Activated CD4-positive, alpha-beta T cell treated with anti-CD3 and anti-CD28 coated beads for 48 hours (primary cell): ENCODE data around the gene LHPP.
"Not testable (repeated sequence)": the region's sequence is repeated elsewhere in the genome, so short reads cannot be mapped to it uniquely, and the experiment has no call there.

Experiments
- DNase-seq: peaks from one replicate; pipeline ENCODE4 v3.0.0-alpha.2; 2020

Gene LHPP, protein sequence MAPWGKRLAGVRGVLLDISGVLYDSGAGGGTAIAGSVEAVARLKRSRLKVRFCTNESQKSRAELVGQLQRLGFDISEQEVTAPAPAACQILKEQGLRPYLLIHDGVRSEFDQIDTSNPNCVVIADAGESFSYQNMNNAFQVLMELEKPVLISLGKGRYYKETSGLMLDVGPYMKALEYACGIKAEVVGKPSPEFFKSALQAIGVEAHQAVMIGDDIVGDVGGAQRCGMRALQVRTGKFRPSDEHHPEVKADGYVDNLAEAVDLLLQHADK

DNA sequence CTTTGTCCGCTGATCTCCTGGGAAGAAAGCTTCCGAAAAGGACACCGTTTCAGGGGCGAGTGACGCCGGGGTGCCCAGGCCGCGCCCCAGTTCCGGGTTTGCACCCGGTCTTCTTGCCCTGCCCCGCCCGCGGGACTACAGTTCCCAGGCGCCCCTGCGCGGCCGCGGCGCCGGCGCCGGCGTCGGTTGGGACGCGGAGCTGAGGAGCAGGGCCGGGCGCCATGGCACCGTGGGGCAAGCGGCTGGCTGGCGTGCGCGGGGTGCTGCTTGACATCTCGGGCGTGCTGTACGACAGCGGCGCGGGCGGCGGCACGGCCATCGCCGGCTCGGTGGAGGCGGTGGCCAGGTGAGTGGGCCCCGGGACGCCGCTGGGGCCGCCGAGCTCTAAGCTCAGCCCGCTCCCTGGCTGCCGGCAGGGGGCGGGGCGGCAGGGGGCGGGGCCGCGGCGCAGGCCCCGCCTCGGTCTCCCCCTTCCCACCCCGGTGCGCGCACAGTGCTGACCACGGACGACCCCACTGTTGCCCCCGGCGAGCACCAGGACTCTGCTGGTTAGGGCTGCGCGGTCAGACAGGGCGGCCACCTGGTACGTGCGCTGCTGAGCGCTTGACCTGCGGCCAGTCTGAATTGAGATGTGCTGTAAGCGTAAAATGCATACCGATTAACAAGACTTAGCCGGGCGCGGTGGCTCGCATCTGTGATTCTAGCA is at the start of gene LHPP:
Gene LHPP (plus strand): TSS at position 182 of the 706 bp plus-strand sequence. CDS start 40 bp downstream, at position 222.
- peak; percentile 91 for DNase-seq

GRCh38 chr10:124414076-124414475 is 47.5 kb upstream of the LHPP start:
- DNase-seq, result no peak

GRCh38 chr10:124415210-124415609 is 46.4 kb upstream of the LHPP start:
- no peak for DNase-seq

DNA sequence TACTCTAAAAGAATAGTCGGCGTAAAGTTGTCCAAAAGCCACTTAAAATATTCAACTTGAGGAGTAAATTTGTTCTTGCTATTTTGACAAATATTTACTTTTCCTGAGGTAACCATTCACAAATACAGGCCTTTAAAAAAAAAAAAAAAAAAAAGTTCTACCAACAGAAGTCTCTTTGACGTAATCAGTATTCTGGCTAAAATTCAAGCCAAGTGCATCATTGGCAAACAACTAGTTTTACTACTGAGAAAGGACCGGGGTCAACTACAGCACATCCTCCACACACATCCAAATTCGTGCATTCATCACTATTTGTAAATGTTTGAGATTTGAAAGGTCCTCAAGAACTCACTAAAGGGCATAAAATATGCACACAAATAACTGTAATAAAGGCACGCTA is 44.9 kb upstream of the LHPP start:
- no peak for DNase-seq

DNA sequence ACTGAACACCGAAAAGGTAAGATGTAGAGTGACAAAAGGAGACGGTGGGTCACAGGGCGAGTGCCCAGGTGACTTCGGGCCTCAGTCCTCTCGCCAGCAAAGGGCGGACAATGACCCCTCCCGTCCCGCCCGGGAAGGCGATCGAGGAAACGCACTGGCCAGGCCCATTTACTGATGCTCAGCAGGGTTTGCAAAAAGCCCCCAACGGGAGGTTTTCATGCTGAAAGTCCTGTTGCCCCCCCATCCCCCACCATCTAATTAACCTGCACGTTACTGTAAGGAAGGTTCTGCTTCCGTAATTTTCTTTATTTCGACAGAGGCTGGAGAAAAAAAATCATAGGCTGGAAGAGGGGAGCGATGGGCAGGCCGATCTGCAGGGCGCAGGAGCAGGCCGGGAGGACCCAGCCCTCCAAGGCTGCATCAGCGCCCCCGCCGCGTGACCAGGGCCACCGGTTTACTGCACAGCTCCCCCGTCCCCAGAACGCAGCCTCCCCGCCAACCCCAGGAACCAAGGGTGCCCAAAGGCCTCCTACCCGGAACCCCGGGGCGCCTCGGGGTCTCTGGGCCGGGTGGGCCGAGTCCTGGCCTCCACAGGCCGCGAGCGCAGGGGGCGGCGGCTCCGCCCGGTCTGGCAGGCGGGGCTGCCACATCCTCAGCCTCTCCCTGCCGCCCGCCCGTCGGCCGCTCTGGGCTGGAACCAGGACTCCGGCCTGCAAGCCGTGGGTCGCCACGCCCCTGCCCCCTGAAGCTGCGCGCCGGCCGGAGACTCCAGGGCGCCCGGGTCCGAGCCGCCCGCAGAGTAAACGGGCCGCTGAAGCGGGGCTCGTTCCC is 43.5 kb upstream of the LHPP start:
- peak; percentile 56 for DNase-seq

GRCh38 chr10:124418726-124419501 is 42.7 kb upstream of the LHPP start, which contains the start of gene OAT:
OAT (minus strand) TSS chr10:124418923; CDS start chr10:124412171, 6,752 bp downstream.
- peak; percentile 97 for DNase-seq

- peak; percentile 3 for DNase-seq
Observed at GRCh38 chr10:124419635-124420034, 42.0 kb upstream of the LHPP start.

DNA sequence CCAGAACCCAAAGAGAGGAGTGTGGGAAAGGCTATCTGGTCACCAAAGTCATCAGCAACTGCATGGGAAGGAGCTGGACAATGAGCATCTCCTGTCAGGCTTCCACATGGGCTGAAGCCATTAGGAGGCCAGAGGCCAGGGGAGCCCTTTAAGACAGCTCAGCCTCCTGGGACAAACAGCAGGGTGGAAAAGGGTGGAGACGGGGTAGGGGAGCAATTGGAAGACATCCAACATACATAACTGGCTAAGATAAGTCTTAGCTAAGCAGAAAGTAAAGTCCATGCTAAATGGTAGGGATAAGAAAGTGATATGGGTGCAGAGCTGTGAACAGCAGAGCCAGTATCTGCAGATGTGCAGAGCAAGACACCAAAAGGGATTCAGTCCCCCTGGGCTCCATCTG is 41.4 kb upstream of the LHPP start:
- no peak for DNase-seq

DNA sequence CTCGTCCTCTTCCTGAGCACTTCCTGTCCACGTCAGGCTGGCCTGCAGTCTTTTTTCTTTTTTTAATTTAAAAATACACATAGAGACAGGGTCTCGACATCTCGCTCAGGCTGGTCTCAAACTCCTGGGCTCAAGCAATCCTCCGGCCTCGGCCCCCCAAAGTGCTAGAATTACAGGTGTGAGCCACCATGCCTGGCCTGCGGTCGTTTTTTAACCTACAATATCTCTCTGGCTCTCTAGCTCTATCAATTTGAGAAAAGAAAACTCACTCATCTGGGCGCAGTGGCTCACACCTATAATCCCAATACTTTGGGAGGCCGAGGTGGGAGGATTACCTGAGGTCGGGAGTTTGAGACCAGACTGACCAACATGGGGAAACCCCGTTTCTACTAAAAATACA is 38.9 kb upstream of the LHPP start:
- no peak for DNase-seq

DNA sequence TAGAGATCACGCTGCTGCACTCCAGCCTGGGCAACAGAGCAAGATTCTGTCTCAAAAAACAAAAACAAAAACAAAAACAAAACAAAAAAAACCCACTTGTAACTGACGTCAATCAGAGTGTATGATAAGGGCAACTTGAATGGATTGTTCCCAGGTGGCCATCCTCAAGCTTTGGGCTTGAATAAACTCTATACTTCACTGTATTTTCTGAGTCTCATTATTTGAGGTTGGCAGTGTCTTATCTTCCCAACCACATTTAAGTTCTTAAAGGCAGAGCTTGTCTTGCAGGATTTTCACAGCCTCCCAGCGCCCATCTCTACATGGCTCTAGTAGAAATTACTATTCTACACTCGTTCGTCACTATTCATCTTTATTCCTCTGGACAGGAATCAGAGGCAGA is 37.8 kb upstream of the LHPP start:
- DNase-seq, result no peak

- no peak for DNase-seq
Observed at GRCh38 chr10:124425227-124425962, 36.2 kb upstream of the LHPP start.

- no peak for DNase-seq
Observed at GRCh38 chr10:124428207-124428777, 33.3 kb upstream of the LHPP start.

- DNase-seq, result no peak
Observed at GRCh38 chr10:124429576-124429975, 32.0 kb upstream of the LHPP start.

GRCh38 chr10:124430077-124430476 is 31.5 kb upstream of the LHPP start:
- DNase-seq, result no peak

- no peak for DNase-seq
Observed at GRCh38 chr10:124433461-124433860, 28.2 kb upstream of the LHPP start.

- not testable (repeated sequence) for DNase-seq
Observed at GRCh38 chr10:124435683-124436082, 25.9 kb upstream of the LHPP start.

- DNase-seq, result no peak
Observed at GRCh38 chr10:124436191-124436638, 25.4 kb upstream of the LHPP start.

- DNase-seq, result not testable (repeated sequence)
Observed at GRCh38 chr10:124441694-124442093, 19.9 kb upstream of the LHPP start.

GRCh38 chr10:124446830-124447750 is 14.5 kb upstream of the LHPP start:
- no peak for DNase-seq

DNA sequence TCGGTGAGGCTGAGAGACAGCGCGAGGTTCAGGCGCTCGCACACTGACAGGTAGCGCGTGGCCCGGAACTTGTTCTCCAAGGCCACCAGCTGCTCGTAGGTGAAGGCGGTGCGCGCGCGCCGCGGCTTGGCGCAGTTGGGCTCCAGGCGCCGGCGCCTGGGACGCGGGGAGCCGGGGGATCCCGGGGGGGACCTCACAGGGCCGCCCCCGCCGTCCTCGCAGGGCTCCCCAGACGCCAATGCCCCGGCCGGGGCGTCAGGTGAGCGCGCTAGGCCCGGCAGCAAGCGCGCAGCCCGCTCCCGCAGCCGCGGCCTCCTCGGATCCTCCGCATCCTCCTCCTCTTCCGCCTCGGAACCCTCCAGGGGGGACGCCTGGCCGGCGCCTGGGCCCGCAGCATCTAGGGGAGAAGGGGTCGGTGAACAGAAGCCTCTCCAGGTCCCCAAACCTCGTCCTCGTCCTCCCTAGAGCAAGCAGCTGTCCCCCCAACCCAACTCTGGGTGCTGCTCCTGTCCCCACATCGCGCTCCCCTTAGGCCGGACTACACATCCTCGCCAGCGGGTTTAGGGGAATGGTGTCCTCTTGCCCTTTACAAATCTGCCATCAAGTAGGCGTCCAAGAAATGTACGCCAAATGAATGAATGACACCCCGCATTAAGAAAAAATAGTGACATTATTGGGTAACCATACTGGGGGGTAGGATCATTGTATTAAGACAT is 13.7 kb upstream of the LHPP start:
- DNase-seq, result peak; percentile 31
